ENCODE results near the gene CACYBP.

CACYBP gene

DNA sequence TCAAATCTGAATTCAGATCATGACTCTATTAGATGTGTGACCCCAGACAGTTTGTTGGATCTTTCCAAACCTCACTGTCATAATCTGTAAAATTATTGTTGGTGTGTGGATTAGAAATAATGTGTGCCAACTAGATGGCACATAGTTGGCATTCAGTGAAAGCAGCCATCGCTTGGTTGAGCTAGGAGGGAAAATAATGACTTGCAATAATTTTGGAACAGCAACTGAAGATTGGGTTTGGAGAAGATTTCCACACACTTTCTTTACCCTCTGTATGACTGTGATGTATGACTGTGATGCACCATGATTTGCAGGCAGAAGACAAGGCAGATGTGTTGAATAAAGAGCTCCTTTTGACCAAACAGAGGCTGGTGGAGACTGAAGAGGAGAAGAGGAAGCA lies 24.0 kb upstream of the CACYBP start:
- DNase-seq: no peak

DNA sequence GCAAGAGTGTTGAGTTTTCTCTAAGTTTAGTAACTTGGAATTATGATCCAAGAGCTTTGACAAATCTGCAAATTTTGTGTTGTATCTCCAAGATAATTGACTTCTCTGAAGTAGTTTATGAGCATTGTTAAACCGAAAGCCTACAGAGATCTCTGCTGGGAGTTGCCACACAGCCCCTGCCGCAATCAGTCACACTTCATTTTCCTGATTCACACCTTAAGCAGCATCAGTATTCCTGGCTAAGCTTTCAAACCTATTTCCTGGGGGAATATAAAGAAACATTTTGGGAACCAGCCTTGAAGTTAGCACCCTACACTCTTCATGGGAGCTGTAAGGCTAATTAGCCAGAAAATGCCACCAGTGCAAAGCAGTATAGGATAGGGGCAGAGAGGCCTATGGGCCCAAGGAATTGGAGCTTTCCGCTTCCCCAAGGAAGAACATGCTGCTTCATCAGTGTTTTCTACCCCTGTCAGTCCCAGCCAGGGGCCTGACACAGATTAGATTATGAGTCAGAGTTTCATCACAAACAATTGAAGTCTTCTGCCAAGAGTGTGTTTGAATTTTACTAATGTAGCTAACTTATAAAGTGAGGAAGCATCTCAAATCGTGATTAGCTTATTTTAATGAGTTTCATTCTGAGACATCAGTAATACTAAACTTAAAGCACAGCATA lies 23.2 kb upstream of the CACYBP start:
- DNase-seq: no peak

GRCh38 chr1:174982971-174983689 lies 16.6 kb upstream of the CACYBP start:
- DNase-seq: peak; percentile 32

GRCh38 chr1:174984952-174985351 lies 14.8 kb upstream of the CACYBP start:
- DNase-seq: no peak

- DNase-seq: no peak
Observed at GRCh38 chr1:174988539-174988938, 11.2 kb upstream of the CACYBP start.

DNA sequence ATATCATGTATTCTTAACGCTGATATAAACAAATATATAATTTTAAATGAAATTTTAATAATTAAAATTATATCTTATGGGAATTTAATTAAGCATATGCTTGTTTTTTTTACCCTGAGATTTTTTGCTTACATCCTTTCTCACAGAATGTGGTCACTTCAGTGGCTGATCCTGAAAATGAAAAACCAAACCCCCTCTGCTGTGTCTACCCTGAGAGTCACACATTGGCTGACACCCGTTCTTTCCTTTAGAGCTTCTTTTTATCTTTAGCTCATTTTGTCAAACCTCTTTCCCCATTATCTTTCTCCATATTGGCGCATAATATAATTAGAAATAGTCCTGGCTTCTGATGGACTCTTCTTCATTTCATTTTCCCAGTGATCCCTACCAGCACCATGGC lies 10.8 kb upstream of the CACYBP start:
- DNase-seq: no peak

GRCh38 chr1:174989536-174990220 lies 10.1 kb upstream of the CACYBP start:
- no peak for DNase-seq

DNA sequence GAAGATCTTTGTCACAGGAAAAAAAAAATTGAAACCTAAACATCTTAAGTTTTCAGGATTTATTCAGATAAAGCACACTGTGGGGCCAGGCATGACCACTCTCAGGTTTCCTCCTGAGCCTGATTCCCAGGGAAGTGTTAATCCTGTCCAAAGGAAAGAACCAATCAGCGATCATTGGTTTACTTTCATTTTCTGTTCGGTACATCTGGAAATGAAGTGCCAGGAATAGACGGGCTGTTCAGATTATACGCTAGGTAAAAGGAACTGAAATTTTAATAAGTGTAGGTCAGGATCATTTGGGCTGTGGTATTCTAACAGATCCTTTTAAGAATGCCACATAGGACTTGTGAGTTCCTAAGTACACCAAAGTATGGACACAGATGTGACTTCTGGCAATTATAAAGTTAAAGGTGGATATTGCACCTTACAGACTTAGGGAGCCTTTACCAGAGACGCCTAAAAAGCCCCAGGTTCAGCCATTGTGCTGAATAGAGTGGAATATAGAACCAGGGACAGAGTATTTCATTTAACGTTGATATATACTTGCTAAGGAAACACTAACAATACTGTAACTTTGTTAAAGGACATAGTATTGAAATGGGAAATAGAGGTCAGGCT lies 9.3 kb upstream of the CACYBP start:
- DNase-seq: no peak

DNA sequence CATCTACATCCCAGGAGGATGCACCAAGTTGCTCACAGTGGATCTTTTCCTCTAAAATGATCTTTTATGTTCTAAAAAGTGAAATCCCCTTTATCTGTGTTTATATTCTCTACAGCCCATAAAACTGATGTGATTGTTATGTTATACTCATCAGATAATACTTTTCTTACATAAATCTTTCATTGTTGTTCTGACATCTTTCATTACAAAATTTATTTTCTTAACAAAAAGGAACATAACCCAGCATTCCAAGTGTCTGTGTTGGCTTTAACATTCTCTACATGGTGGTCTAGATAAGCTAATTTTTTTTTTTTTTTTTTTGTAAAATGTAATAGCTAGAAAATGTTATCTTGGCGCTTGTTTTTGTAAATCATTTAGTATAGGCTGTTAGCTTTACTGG lies 8.3 kb upstream of the CACYBP start:
- DNase-seq: no peak

GRCh38 chr1:174995121-174995520 lies 4.6 kb upstream of the CACYBP start:
- DNase-seq: no peak

GRCh38 chr1:174995916-174996315 lies 3.8 kb upstream of the CACYBP start:
- no peak for DNase-seq

DNA sequence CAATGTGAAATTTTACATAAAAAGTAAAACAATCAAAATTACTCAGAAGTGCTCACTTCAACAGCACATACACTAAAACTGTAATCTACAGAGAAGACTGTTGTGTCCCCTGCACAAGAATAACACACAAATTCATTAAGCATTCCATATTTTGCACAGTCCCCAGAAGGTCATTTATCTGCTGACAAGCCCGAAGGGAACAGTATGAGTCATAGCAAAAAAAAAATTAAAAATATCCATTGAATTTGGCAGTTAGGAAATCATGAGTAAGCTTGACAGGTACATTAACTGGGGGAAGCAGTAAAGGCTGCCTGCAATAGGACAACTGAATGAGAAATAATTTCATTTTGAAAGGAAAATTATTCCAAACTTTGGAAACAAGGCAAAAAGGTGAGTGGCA lies 3.3 kb upstream of the CACYBP start:
- no peak for DNase-seq

DNA sequence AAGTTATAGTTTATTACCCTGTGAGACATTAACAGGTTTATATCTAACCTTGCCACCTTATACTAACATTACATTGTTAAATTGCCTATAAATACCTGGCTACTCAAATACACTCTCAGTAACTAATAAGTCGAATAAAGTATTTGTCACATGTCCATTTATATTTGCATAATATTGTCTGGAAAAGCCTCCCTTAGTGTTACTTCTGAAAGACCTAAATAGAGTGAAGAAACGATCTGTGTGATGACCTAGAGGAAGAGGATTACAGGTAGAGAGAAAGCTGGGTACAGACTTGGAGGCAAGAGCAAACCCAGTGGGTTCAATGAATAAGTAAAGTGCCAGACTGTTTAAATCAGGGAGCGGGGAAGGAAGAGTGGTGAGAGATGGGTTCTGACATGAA lies 2.7 kb upstream of the CACYBP start:
- no peak for DNase-seq

- peak; percentile 33 for DNase-seq
Observed at GRCh38 chr1:174998569-174999215, 1.1 kb upstream of the CACYBP start.

- peak; percentile 97 for DNase-seq
Observed at GRCh38 chr1:174999216-174999935, 371 bp upstream of the CACYBP start.

- DNase-seq: no peak
Observed at GRCh38 chr1:175000697-175001187, 995 bp downstream of the CACYBP start.

DNA sequence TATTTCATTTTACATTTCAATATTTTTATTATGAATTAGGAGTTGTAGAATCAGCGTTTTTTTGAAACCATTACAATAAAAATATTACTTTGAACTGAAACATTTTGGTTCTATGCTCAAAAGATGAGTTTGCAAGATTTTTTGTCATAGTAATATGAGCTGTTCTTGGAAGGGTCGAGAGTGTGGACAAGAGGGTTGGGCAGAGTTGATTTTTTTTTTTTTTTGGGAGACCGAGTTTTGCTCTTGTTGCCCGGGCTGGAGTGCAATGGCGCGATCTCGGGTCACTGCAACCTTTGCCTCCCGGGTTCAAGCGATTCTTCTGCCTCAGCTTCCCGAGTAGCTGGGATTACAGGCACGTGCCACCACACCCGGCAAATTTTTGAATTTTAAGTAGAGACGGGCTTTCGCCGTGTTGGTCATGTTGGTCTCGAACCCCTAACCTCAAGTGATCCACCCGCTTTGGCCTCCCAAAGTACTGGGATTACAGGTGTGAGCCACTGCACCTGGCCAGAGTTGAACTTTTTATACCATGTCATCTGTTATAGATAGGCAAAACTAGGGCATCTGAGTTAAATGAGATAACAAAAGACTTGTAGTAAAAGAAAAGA lies 3.3 kb downstream of the CACYBP start:
- DNase-seq: no peak

- no peak for DNase-seq
Observed at GRCh38 chr1:175003521-175003920, 3.8 kb downstream of the CACYBP start.

- DNase-seq: no peak
Observed at GRCh38 chr1:175005085-175005783, 5.5 kb downstream of the CACYBP start.

- no peak for DNase-seq
Observed at GRCh38 chr1:175009532-175009931, 9.8 kb downstream of the CACYBP start.

DNA sequence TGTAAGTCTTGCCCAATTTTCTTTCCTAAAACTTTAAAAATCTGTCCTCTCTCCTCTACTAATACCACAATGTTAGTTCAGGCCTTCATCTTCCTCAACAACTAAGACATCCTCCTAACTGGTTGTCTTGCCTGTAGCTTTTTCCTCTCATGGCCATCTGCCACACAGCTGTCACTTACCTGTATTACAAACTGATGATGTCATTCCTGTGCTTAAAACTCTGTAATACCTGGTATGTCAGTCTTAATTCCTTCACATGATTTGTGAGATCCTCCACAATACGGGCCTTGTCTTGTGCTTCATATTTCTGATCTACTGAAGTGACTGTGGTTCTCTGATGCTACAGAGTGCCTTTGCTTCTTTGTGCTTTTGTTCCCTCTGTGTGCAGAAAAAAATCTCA lies 13.7 kb downstream of the CACYBP start:
- DNase-seq: no peak

Data from activated CD4-positive, alpha-beta T cell treated with anti-CD3 and anti-CD28 coated beads, Interleukin-2, amount 50 U/mL, for 1 hour (primary cell).